K562 (cell line): ENCODE measurements around the gene SLC27A2. TPM values are rescaled to one million over a fixed set of nuclear protein-coding genes. Genes with fewer than 3 reads are reported as not detected.

Experiments used
- ATAC-seq: fragments of 200-7000 bp; cut with Tn5 transposase; 3 replicates; pipeline ENCODE4 v1.9.1; 2020; ENCODE audit warnings: moderate library complexity
- BruUV-seq: library from RNA; stranded (reverse); fragments of 400-500 nt; replicated peaks from 2 replicates; lab custom pipeline; 2021; lab: Mats Ljungman, UMichigan
- CTCF ChIA-PET: fragments of 300-600 bp; formaldehyde crosslinking; extraction: SDS; loops from one replicate; lab custom pipeline; 2021; ENCODE audit warnings: low intra/inter-chr PET ratio; lab: Yijun Ruan, JAX
- POLR2A ChIA-PET: fragments of 300-600, 350-650 bp; sonication (Branson Sonifier 250); formaldehyde crosslinking; extraction: SDS; loops from one replicate; lab custom pipeline; 2021; ENCODE audit warnings: antibody characterized with exemption, inconsistent platforms; lab: Yijun Ruan, JAX
- DNase-seq, 4 experiments: peaks; one replicate each; pipeline versions ENCODE4 v3.0.0 to v3.0.0-alpha.2; 2011 to 2018; ENCODE audit warnings: low spot score in 3 of 4, mixed read lengths in 3 of 4; ENCODE audit errors: extremely low read depth in 1 of 4
- FAIRE-seq: peaks from 2 replicates; lab custom pipeline; 2011; peaks lifted over from hg19 to GRCh38; lab: Jason Lieb, UNC
- H2AFZ ChIP-seq: 2 replicates; pipeline ENCODE4 v1.6.0; 2011; ENCODE audit warnings: low read depth, low read length, control low read depth, inconsistent platforms
- H3K27ac ChIP-seq: fragments of 200-600 bp; 3 replicates; pipeline ENCODE4 v1.8.0; 2011; ENCODE audit warnings: low read depth, mild to moderate bottlenecking, control low read depth, inconsistent platforms, low read length, moderate library complexity, mixed read lengths; ENCODE audit errors: extremely low read depth
- H3K27me3 ChIP-seq, 2 experiments: fragments of 300-600 bp in 1 of 2; 2 replicates in 1 of 2; 3 replicates in 1 of 2; pipeline versions ENCODE4 v1.6.0 to v1.8.0; 2011; ENCODE audit warnings: inconsistent platforms in 2 of 2, low read length in 2 of 2, mild to moderate bottlenecking in 1 of 2, mixed read lengths in 1 of 2, moderate library complexity in 1 of 2; ENCODE audit not compliant: control insufficient read depth in 2 of 2, insufficient read depth in 2 of 2
- H3K36me3 ChIP-seq: fragments of 300-600 bp; 3 replicates; pipeline ENCODE4 v1.8.0; 2011; ENCODE audit warnings: mild to moderate bottlenecking, low read length, inconsistent platforms; ENCODE audit not compliant: control insufficient read depth, insufficient read depth
- H3K4me1 ChIP-seq, 2 experiments: fragments of 200-600 bp in 1 of 2; replicated peaks in 1 of 2; 2 replicates in 1 of 2; 3 replicates in 1 of 2; pipeline versions ENCODE4 v1.5.1 to v1.8.0; 2011; ENCODE audit warnings: inconsistent platforms in 2 of 2, low read length in 2 of 2, mild to moderate bottlenecking in 1 of 2, mixed read lengths in 1 of 2, moderate library complexity in 1 of 2; ENCODE audit not compliant: control insufficient read depth in 2 of 2, insufficient read depth in 2 of 2
- H3K4me2 ChIP-seq: 2 replicates; pipeline ENCODE4 v1.6.1; 2011; ENCODE audit warnings: low read length, control low read depth, inconsistent platforms, mixed read lengths; ENCODE audit not compliant: insufficient read depth
- H3K4me3 ChIP-seq: fragments of 200-600 bp; sonication (generic), shearing (Covaris generic); 2 replicates; pipeline ENCODE4 v1.5.1; 2016; ENCODE audit warnings: control low read depth, inconsistent platforms
- H3K79me2 ChIP-seq: fragments of 200-600 bp; 3 replicates; pipeline ENCODE4 v1.8.0; 2011; ENCODE audit warnings: low read length, inconsistent platforms; ENCODE audit not compliant: control insufficient read depth, insufficient read depth
- H3K9ac ChIP-seq, 2 experiments: 2 replicates each; pipeline versions ENCODE4 v1.6.0 to v1.6.1; 2011; ENCODE audit warnings: low read depth in 2 of 2, low read length in 2 of 2, control low read depth in 1 of 2, inconsistent platforms in 1 of 2, mild to moderate bottlenecking in 1 of 2, mixed read lengths in 1 of 2; ENCODE audit not compliant: insufficient read depth in 1 of 2
- H3K9me1 ChIP-seq: one replicate; pipeline ENCODE4 v1.6.0; 2011; ENCODE audit warnings: inconsistent platforms, mild to moderate bottlenecking, low read length, moderate library complexity; ENCODE audit not compliant: control insufficient read depth, insufficient read depth
- H3K9me3 ChIP-seq: replicated peaks from 2 replicates; pipeline ENCODE4 v1.5.1; 2011; ENCODE audit warnings: low read depth, low read length, inconsistent platforms; ENCODE audit not compliant: control insufficient read depth, insufficient read depth
- H4K20me1 ChIP-seq: replicated peaks from 2 replicates; pipeline ENCODE4 v1.6.1; 2011; ENCODE audit warnings: low read length, inconsistent platforms, mixed read lengths; ENCODE audit not compliant: control insufficient read depth, insufficient read depth
- ARID1B ChIP-seq: fragments of 450-650 bp; IDR thresholded peaks from 2 replicates; pipeline ENCODE4 v1.6.1; 2016; ENCODE audit warnings: antibody characterized with exemption, mild to moderate bottlenecking, inconsistent platforms
- CTBP1 ChIP-seq: fragments of 450-650 bp; IDR thresholded peaks from 2 replicates; pipeline ENCODE4 v1.6.1; 2016; ENCODE audit warnings: borderline replicate concordance
- FOSL1 ChIP-seq: fragments of 200-800 bp; sonication (Bioruptor generic); conservative IDR thresholded peaks from 2 replicates; pipeline ENCODE4 v1.6.1; 2016; ENCODE audit warnings: missing genetic modification characterization, missing compliant biosample characterization
- JUN ChIP-seq, 2 experiments: sonication (generic) in 1 of 2; formaldehyde crosslinking in 1 of 2; IDR thresholded peaks; 2 replicates each; pipeline versions ENCODE4 v1.6.1 to v1.8.0; 2012 to 2022; ENCODE audit warnings: borderline replicate concordance in 2 of 2, mild to moderate bottlenecking in 2 of 2, improper control_type of control experiment in 1 of 2, low read depth in 1 of 2, low read length in 1 of 2, missing genetic modification reagents in 1 of 2
- JUND ChIP-seq, 2 experiments: IDR thresholded peaks; 2 replicates in 1 of 2; 3 replicates in 1 of 2; pipeline ENCODE4 v1.6.1; 2011; ENCODE audit warnings: borderline replicate concordance in 2 of 2, low read depth in 2 of 2, low read length in 2 of 2, improper control_type of control experiment in 1 of 2, missing biosample characterization in 1 of 2, missing genetic modification characterization in 1 of 2, missing genetic modification reagents in 1 of 2
- KAT8 ChIP-seq: fragments of 450-650 bp; IDR thresholded peaks from 2 replicates; pipeline ENCODE4 v1.6.1; 2016; ENCODE audit warnings: low read depth, mild to moderate bottlenecking
- MAZ ChIP-seq, 2 experiments: fragments of 450-650 bp in 1 of 2; sonication (generic) in 1 of 2; formaldehyde crosslinking; IDR thresholded peaks in 1 of 2; conservative IDR thresholded peaks in 1 of 2; 2 replicates each; pipeline versions ENCODE4 v1.4.0 to v1.5.0; 2020; ENCODE audit warnings: mild to moderate bottlenecking in 1 of 2, missing genetic modification reagents in 1 of 2
- NFRKB ChIP-seq: fragments of 450-650 bp; IDR thresholded peaks from 2 replicates; pipeline ENCODE4 v1.6.1; 2016; ENCODE audit warnings: low read depth
- RBM39 ChIP-seq: fragments of 200-400 bp; formaldehyde crosslinking; optimal IDR thresholded peaks from 2 replicates; pipeline ENCODE3; 2018; ENCODE audit warnings: low read depth, low read length
- SMARCE1 ChIP-seq: fragments of 450-650 bp; IDR thresholded peaks from 2 replicates; pipeline ENCODE4 v1.7.1; 2016; ENCODE audit warnings: mild to moderate bottlenecking
- SOX6 ChIP-seq: fragments of 450-650 bp; IDR thresholded peaks from 2 replicates; pipeline ENCODE4 v1.6.1; 2014; ENCODE audit warnings: mild to moderate bottlenecking
- ZEB2 ChIP-seq: fragments of 450-650 bp; IDR thresholded peaks from 2 replicates; pipeline ENCODE4 v1.6.1; 2016
- ZNF311 ChIP-seq: fragments of 250-450 bp; sonication (Bioruptor Pico); IDR thresholded peaks from 2 replicates; pipeline ENCODE4 v1.4.0; 2020; ENCODE audit warnings: mild to moderate bottlenecking, moderate library complexity
- ZNF707 ChIP-seq: fragments of 250-450 bp; sonication (Bioruptor Pico); conservative IDR thresholded peaks from 2 replicates; pipeline ENCODE4 v1.8.0; 2022; ENCODE audit warnings: inconsistent platforms, mild to moderate bottlenecking, moderate library complexity
- ZNF778 ChIP-seq: fragments of 450-650 bp; formaldehyde crosslinking; IDR thresholded peaks from 2 replicates; pipeline ENCODE4 v1.4.0; 2020; ENCODE audit warnings: mild to moderate bottlenecking, moderate library complexity
- in situ Hi-C: fragments of 300-500 bp; cut with MboI; formaldehyde crosslinking; loops from 4 replicates; pipeline ENCODE4 v1.15.0; 2018; ENCODE audit warnings: inconsistent platforms, mixed read lengths
- intact Hi-C: fragments of 100-400 bp; cut with micrococcal nuclease; formaldehyde crosslinking; loops from 2 replicates; pipeline ENCODE4 v1.14.2; 2022
- polyA plus RNA-seq, 8 experiments: library from polyadenylated mRNA; depleted of rRNA in 4 of 8; stranded (reverse) in 5 of 8; unstranded in 3 of 8; fragments of >200 nt; fragmentation: Nextera tagmentation in 2 of 8; fragmentation: Illumina TruSeq in 1 of 8; extraction: Ambion mirVana in 2 of 8; extraction: Trizol in 1 of 8; gene quantifications; 2 replicates each; pipeline versions ENCODE4 v1.2.1 to v1.2.3, GENCODE V29; 2011 to 2014; ENCODE audit warnings: inconsistent platforms in 1 of 8, missing spikeins in 1 of 8
- total RNA-seq, 7 experiments: library from RNA; depleted of rRNA in 6 of 7; stranded (reverse); fragments of >200 nt in 6 of 7; fragmentation: Illumina TruSeq in 2 of 7; extraction: Trizol in 2 of 7; gene quantifications; 2 replicates each; pipeline versions ENCODE4 v1.2.1 to v1.2.3, GENCODE V29; 2011 to 2021; ENCODE audit warnings: low replicate concordance in 1 of 7
- TF ChIP-seq, protein P1 (sequence below): sonication (generic); formaldehyde crosslinking; IDR thresholded peaks from 2 replicates; pipeline ENCODE4 v1.8.1; 2023; ENCODE audit warnings: mild to moderate bottlenecking, missing genetic modification reagents

Gene SLC27A2
- total and polyA plus RNA-seq, 9 of the 15 experiments (the other 6 are each of a cell fraction or from before 2014, with no cell fraction given): 4.9 to 38.0 (median 22.7) TPM

DNA sequence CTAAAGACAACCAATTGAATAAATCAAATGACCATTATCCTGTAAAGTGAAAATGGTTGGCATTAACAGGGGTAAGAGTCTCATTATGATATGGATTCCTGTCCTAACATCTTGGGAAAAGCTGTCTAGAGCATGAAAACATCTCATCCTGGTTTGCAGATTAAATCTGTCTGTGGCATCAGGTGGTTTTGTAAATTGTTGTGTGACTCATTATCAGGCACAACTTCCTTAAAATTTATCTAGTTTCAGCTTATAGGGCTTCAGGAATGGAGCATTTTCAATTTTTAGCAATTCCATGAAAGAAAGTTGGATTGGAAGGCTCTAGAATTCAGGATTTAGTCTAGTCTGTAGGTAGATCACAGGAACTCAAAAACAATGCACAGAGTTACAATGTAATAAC, 31.1 kb upstream of the SLC27A2 start:
- in situ Hi-C loops: no loop called here
- Histone ChIP-seq H3K36me3 (no peaks in the 10 kb centered on the region), H3K79me2 (no peaks in the 10 kb centered on the region), H3K9ac (no peak overlapping the region), H3K9me1 (no peaks in the 10 kb centered on the region), H2AFZ (peak overlapping the region; percentile 21; the same call in 1 of the 2 replicates), H3K4me2 (no peak overlapping the region), H3K9me3 (no peaks in the 10 kb centered on the region), H3K4me3 (no peak overlapping the region), H3K4me1 (peaks cover 0 to 5% of the 10 kb centered on the region in 2 experiments; a peak in 2 of 5 replicates), H3K27ac (no peak overlapping the region), H3K27me3 (no peaks in the 10 kb centered on the region), H4K20me1 (no peaks in the 10 kb centered on the region)
- POLR2A ChIA-PET: interaction anchor here (1.2 kb wide), 1 partner anchor 203 kb away, joined by 3 read pairs; no protein-coding TSS in a partner anchor
- DNase-seq: no peak
- CTCF ChIA-PET: no interaction called here
- intact Hi-C loops: no loop called here
- no peak for ATAC-seq
- no peak for FAIRE-seq
- BruUV-seq: no TSS peak
- TF ChIP-seq NFRKB (no peak), FOSL1 (peak; percentile 89), MAZ (CRISPR knock-in tag; conservative IDR thresholded peaks at IDR 0.05 in 1 of 2, IDR thresholded peaks at IDR 0.05 in 1 of 2) (no peak), JUND (IDR thresholded peaks at IDR 0.05; ENCODE audit: borderline replicate concordance, low read depth, low read length) (peak; percentile 68; the same call in 1 of the 2 replicates), JUND (tag; IDR thresholded peaks at IDR 0.05; ENCODE audit: borderline replicate concordance, low read depth, low read length) (peak; percentile 60; the same call in 1 of the 3 replicates), SOX6 (peak; percentile 45; the same call in 1 of the 2 replicates), RBM39 (no peak), ZNF707 (CRISPR knock-in tag) (no peak), SMARCE1 (peak; percentile 77; the same call in 1 of the 2 replicates), CTBP1 (0 out of 2 replicates have a peak, but pooled peaks have one; percentile 24), ZEB2 (0 out of 2 replicates have a peak, but pooled peaks have one; percentile 37), JUN (IDR thresholded peaks at IDR 0.05; ENCODE audit: borderline replicate concordance, low read depth, low read length) (0 out of 2 replicates have a peak, but pooled peaks have one; percentile 25), JUN (CRISPR knock-in tag; IDR thresholded peaks at IDR 0.05; ENCODE audit: borderline replicate concordance) (no peak), KAT8 (no peak), ZNF778 (CRISPR knock-in tag) (no peak), ARID1B (peak; percentile 17; the same call in 1 of the 2 replicates), ZNF311 (CRISPR knock-in tag) (no peak)
- TF ChIP-seq, protein P1, sequence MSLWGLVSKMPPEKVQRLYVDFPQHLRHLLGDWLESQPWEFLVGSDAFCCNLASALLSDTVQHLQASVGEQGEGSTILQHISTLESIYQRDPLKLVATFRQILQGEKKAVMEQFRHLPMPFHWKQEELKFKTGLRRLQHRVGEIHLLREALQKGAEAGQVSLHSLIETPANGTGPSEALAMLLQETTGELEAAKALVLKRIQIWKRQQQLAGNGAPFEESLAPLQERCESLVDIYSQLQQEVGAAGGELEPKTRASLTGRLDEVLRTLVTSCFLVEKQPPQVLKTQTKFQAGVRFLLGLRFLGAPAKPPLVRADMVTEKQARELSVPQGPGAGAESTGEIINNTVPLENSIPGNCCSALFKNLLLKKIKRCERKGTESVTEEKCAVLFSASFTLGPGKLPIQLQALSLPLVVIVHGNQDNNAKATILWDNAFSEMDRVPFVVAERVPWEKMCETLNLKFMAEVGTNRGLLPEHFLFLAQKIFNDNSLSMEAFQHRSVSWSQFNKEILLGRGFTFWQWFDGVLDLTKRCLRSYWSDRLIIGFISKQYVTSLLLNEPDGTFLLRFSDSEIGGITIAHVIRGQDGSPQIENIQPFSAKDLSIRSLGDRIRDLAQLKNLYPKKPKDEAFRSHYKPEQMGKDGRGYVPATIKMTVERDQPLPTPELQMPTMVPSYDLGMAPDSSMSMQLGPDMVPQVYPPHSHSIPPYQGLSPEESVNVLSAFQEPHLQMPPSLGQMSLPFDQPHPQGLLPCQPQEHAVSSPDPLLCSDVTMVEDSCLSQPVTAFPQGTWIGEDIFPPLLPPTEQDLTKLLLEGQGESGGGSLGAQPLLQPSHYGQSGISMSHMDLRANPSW (CRISPR knock-in tag): no peak
- TF ChIP-seq, all 486 proteins: peak for 8
